Glutamatergic neuron (in vitro differentiated cells): Measurements from ENCODE around the gene INTS6. TPM values are rescaled to one million over a fixed set of nuclear protein-coding genes. Genes with fewer than 3 reads are reported as not detected.

Experiments
- DNase-seq: peaks from one replicate; pipeline ENCODE4 v3.0.0; 2022
- H3K27ac Mint-ChIP-seq: one replicate; pipeline ENCODE4 v1.8.0; 2020; ENCODE audit warnings: mild to moderate bottlenecking, mixed read lengths, inconsistent platforms; ENCODE audit not compliant: unreplicated experiment
- H3K27me3 Mint-ChIP-seq: one replicate; pipeline ENCODE4 v1.8.0; 2020; ENCODE audit warnings: mild to moderate bottlenecking, moderate library complexity, mixed read lengths, inconsistent platforms; ENCODE audit not compliant: unreplicated experiment
- H3K36me3 Mint-ChIP-seq: one replicate; pipeline ENCODE4 v1.8.0; 2020; ENCODE audit warnings: mild to moderate bottlenecking, mixed read lengths, inconsistent platforms; ENCODE audit not compliant: unreplicated experiment
- H3K4me1 Mint-ChIP-seq: one replicate; pipeline ENCODE4 v1.8.0; 2020; ENCODE audit warnings: mild to moderate bottlenecking, low read depth, mixed read lengths, inconsistent platforms; ENCODE audit not compliant: unreplicated experiment
- H3K4me3 Mint-ChIP-seq: one replicate; pipeline ENCODE4 v1.8.0; 2020; ENCODE audit warnings: mild to moderate bottlenecking, mixed read lengths, inconsistent platforms; ENCODE audit not compliant: unreplicated experiment
- H3K9me3 Mint-ChIP-seq: one replicate; pipeline ENCODE4 v1.8.0; 2020; ENCODE audit warnings: mild to moderate bottlenecking, moderate library complexity, mixed read lengths, inconsistent platforms; ENCODE audit not compliant: unreplicated experiment
- CTCF ChIP-seq: fragments of 200-600 bp; sonication (generic); IDR thresholded peaks from one replicate; pipeline ENCODE4 v1.5.0; 2021; ENCODE audit not compliant: partially characterized antibody, unreplicated experiment
- total RNA-seq: library from RNA; stranded (reverse); fragmentation: NEBNext Ultra II Directional; extraction: Animal tissue kit (Norgen Biotek cat#: 25700); gene quantifications from one replicate; pipeline ENCODE4 v1.2.1, GENCODE V29; 2021; ENCODE audit not compliant: unreplicated experiment

The INTS6 gene
- total RNA-seq, 1 donor from 2014 or later = 35.6 TPM

GRCh38 chr13:51325837-51326236, 127.0 kb downstream of the INTS6 start:
- Mint-ChIP-seq H3K9me3 (peaks cover 3% of the 10 kb centered on the region), H3K27ac (no peak overlapping the region), H3K4me1 (peaks cover 8% of the 10 kb centered on the region), H3K36me3 (no peaks in the 10 kb centered on the region), H3K27me3 (peaks cover 4% of the 10 kb centered on the region), H3K4me3 (no peak overlapping the region)
- TF ChIP-seq CTCF = no peak
- DNase-seq = no peak

- Mint-ChIP-seq H3K27me3 (peaks cover 4% of the 10 kb centered on the region), H3K4me1 (peaks cover 8% of the 10 kb centered on the region), H3K27ac (no peak overlapping the region), H3K36me3 (no peaks in the 10 kb centered on the region), H3K9me3 (peaks cover 3% of the 10 kb centered on the region), H3K4me3 (no peak overlapping the region)
- DNase-seq = no peak
- TF ChIP-seq CTCF = no peak
Observed at GRCh38 chr13:51324714-51325420, 128.0 kb downstream of the INTS6 start.

- H3K36me3 Mint-ChIP-seq = no peaks in the 10 kb centered on the region
- no peak overlapping the region for H3K4me3 Mint-ChIP-seq
- no peak for TF ChIP-seq CTCF
- peaks cover 4% of the 10 kb centered on the region for H3K27me3 Mint-ChIP-seq
- H3K27ac Mint-ChIP-seq = no peak overlapping the region
- no peak for DNase-seq
- H3K4me1 Mint-ChIP-seq = peaks cover 7% of the 10 kb centered on the region
- H3K9me3 Mint-ChIP-seq = peaks cover 3% of the 10 kb centered on the region
Observed at GRCh38 chr13:51323824-51324511, 128.9 kb downstream of the INTS6 start.

- no peak overlapping the region for H3K27ac Mint-ChIP-seq
- no peak for TF ChIP-seq CTCF
- no peak for DNase-seq
- peaks cover 4% of the 10 kb centered on the region for H3K27me3 Mint-ChIP-seq
- no peaks in the 10 kb centered on the region for H3K36me3 Mint-ChIP-seq
- peaks cover 3% of the 10 kb centered on the region for H3K9me3 Mint-ChIP-seq
- H3K4me3 Mint-ChIP-seq = no peak overlapping the region
- peaks cover 5% of the 10 kb centered on the region for H3K4me1 Mint-ChIP-seq
Observed at GRCh38 chr13:51322826-51323225, 130.0 kb downstream of the INTS6 start.

- no peak overlapping the region for H3K4me3 Mint-ChIP-seq
- H3K27me3 Mint-ChIP-seq = peaks cover 4% of the 10 kb centered on the region
- no peaks in the 10 kb centered on the region for H3K36me3 Mint-ChIP-seq
- TF ChIP-seq CTCF = no peak
- peaks cover 3% of the 10 kb centered on the region for H3K9me3 Mint-ChIP-seq
- DNase-seq = no peak
- H3K27ac Mint-ChIP-seq = no peak overlapping the region
- peaks cover 5% of the 10 kb centered on the region for H3K4me1 Mint-ChIP-seq
Observed at GRCh38 chr13:51321836-51322235, 131.0 kb downstream of the INTS6 start.
